ENCODE measurements around the gene MAOA.
"Not testable (repeated sequence)": the region's sequence is repeated elsewhere in the genome, so short reads cannot be mapped to it uniquely, and the experiment has no call there.

The MAOA gene

GRCh38 chrX:43664258-43664657, 8.2 kb downstream of the MAOA start:
- no peak for DNase-seq (ENCODE audit: low read depth)

- DNase-seq (ENCODE audit: low read depth) = no peak
Measured at GRCh38 chrX:43664708-43665107, 8.6 kb downstream of the MAOA start.

GRCh38 chrX:43666311-43666912, 10.3 kb downstream of the MAOA start:
- DNase-seq (ENCODE audit: low read depth) = no peak

- DNase-seq (ENCODE audit: low read depth) = not testable (repeated sequence)
Measured at GRCh38 chrX:43675965-43676628, 20.0 kb downstream of the MAOA start.

GRCh38 chrX:43676971-43677572, 21.0 kb downstream of the MAOA start:
- no peak for DNase-seq (ENCODE audit: low read depth)

- DNase-seq (ENCODE audit: low read depth) = no peak
Measured at GRCh38 chrX:43677993-43678392, 21.9 kb downstream of the MAOA start.

- no peak for DNase-seq (ENCODE audit: low read depth)
Measured at GRCh38 chrX:43679058-43679457, 23.0 kb downstream of the MAOA start.

- no peak for DNase-seq (ENCODE audit: low read depth)
Measured at GRCh38 chrX:43679778-43680177, 23.7 kb downstream of the MAOA start.

GRCh38 chrX:43682726-43683125, 26.6 kb downstream of the MAOA start:
- DNase-seq (ENCODE audit: low read depth) = no peak

- no peak for DNase-seq (ENCODE audit: low read depth)
Measured at GRCh38 chrX:43685221-43685620, 29.1 kb downstream of the MAOA start.

GRCh38 chrX:43688586-43688985, 32.5 kb downstream of the MAOA start:
- no peak for DNase-seq (ENCODE audit: low read depth)

GRCh38 chrX:43693602-43694406, 37.7 kb downstream of the MAOA start:
- DNase-seq (ENCODE audit: low read depth) = no peak

GRCh38 chrX:43699475-43699874, 43.4 kb downstream of the MAOA start:
- DNase-seq (ENCODE audit: low read depth) = no peak

GRCh38 chrX:43702079-43702524, 46.0 kb downstream of the MAOA start:
- no peak for DNase-seq (ENCODE audit: low read depth)

- no peak for DNase-seq (ENCODE audit: low read depth)
Measured at GRCh38 chrX:43702660-43703059, 46.6 kb downstream of the MAOA start.

GRCh38 chrX:43703211-43703791, 47.2 kb downstream of the MAOA start:
- no peak for DNase-seq (ENCODE audit: low read depth)

- no peak for DNase-seq (ENCODE audit: low read depth)
Measured at GRCh38 chrX:43706786-43707370, 50.8 kb downstream of the MAOA start.

- DNase-seq (ENCODE audit: low read depth) = no peak
Measured at GRCh38 chrX:43707812-43708548, 51.9 kb downstream of the MAOA start.

- DNase-seq (ENCODE audit: low read depth) = no peak
Measured at GRCh38 chrX:43716144-43716543, 60.0 kb downstream of the MAOA start.

GRCh38 chrX:43716696-43717095, 60.6 kb downstream of the MAOA start:
- no peak for DNase-seq (ENCODE audit: low read depth)

GRCh38 chrX:43717161-43717560, 61.1 kb downstream of the MAOA start:
- DNase-seq (ENCODE audit: low read depth) = no peak
